Amniotic stem cell (primary cell): ENCODE results near the gene CA10.

Experiments
- DNase-seq: peaks from one replicate; lab custom pipeline; 2025; lab: John Stamatoyannopoulos, UW

Gene CA10

DNA sequence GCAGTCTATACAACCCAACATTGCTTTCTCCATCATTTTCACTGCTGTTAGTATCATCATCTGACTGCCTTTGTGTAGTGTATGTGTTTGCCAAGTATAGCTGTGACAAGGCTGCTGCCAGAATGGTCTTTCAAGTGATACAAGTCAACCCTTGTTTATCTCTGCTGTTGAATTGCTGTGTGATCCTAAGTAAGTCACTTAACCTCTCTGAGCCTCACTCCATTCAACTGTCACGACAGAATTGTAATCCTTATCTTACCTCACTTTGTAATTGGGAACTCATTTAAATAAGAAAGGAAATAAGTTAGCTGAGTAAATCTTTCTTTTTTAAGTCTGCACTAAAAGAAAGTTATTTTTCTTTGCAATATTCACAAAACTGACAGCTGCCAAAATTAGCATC lies 340.6 kb downstream of the CA10 start:
- DNase-seq: no peak

DNA sequence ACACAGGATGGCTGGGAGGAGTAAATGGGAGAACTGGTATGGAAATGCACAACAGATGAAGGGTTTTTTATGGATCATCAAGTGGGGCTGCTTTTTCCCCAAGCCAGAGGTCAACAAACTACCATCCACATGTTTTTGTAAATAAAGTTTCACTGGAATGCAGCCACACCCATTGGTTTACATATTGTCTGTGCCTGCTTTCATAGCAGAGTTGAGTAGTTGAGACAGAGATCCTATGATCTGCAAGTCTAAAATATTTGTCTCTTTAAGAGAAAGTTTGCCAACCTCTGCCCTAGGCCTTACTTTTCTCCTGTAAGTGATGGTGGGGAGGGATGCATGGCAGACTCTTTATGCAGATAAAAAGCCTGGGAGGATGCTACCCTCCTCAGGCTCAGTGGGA lies 341.4 kb downstream of the CA10 start:
- DNase-seq: no peak

DNA sequence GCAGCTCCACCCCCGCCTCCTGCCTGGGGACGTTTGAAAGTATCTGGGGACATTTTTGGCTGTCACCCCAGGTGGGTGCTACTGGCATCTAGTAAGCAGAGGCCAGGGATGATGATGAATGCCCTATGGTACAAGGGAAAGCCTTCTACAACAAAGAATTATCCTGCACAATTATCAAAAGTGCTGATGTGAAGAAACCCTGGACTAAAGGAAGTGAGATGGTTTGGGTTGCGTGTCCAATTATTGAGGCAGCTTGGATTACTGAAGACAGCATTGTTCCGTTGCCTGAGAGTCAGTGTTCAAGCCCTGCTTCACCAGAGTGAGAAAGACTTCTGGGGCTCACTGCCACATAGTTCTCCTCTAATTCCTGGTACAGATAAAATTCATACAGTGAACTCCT lies 343.4 kb downstream of the CA10 start:
- no peak for DNase-seq

DNA sequence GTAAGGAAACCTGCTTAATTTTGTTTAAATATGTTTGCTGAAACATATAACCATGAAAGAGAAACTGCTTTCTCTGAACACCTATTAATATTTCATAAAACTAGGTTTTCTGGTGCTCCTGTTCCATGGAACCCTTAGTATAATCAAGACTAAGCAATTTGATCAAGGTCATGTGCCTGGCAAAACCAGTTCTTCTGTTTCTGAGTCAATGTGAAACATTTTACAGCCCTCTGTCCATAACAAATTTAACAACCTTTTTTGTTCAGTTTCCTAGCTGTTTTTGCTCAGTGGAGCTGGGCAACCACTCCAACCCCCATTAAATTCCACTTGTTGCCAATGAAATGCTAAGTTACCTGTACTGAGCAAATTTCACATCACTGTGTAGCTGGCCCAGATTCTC lies 344.0 kb downstream of the CA10 start:
- no peak for DNase-seq

DNA sequence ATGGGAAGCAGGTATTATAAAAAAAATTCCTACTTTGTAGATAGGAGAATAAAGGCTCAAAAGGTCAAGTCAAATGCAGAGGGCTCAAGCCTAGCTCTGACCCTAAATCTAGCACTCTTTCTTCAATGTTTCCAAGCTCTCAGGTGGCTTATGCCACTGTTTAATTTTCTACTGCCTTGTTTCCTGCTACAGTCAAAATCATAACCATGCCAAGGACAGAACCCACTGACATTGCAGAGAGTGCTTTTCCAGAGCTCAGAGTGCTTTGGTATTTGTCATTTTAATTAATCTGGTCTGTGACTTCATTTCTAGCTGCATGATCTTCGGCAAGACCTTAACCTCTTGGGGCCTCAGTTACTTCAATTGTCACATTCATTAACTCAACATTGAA lies 344.7 kb downstream of the CA10 start:
- no peak for DNase-seq

DNA sequence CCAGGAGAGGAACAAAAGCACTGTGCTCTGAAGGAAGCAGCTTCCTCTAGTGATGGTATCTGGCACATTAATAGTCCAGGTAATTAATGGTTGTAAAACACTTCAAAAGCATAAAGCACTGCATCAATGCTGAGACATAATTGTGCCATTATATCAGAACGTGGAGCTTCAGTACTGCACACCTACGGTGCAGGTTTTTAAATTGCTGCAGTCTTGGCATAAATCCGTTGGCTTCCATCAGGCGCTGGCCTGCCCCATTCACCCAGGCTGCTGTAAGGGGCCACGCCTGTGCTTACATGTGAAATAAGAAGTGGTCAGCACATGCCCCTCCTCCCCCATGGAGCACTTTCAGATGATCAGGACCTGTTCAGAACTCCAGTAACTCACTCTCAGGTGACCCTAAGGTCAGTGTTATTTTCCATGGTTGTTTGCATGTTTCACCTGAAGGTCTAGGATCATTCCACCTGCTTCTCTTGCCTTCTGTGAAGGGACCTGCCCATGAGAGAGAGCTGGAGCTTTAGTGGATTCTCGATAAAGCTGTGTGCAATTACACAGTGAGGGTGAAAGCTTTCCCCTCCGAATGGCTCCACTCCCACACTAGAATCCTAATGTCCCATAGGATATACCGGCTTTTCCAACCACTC lies 345.3 kb downstream of the CA10 start:
- no peak for DNase-seq

DNA sequence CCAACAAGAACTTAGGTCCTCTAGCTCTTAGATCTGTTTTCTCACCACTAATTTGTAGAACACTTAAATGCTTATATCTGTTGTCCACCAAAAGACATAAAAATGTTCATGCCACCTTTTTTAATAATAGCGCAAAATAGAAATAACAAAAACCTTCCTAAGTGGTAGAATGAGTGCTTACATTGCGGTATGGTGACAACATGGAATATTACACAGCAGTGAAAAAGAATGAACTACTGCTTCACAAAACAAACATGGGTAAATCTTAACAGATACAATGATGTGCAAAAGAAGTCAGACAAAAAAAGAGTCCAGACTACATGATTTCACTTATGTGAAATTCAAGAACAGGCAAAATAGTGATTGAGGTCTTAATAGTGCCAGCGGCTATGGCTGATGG lies 351.1 kb downstream of the CA10 start:
- DNase-seq: no peak

DNA sequence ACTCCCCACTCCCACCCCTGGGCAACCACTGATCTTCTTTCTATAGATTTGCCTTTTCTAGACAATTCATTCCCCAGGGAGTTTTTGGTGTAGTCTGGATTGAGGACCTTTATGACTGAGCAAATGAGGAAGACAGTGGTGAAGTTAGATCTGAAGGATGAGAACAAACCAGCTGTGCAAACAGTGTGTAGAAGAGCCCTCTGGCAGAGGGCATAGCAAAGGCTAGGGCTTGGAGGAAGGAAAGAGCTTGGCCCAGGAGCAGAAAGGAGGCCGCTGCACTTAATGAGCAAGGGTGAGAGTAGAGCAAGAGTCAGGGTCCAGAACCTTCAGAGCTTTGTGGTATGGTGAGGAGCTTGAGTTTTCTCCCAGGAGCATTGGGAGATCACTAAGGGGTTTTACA lies 352.7 kb downstream of the CA10 start:
- no peak for DNase-seq

DNA sequence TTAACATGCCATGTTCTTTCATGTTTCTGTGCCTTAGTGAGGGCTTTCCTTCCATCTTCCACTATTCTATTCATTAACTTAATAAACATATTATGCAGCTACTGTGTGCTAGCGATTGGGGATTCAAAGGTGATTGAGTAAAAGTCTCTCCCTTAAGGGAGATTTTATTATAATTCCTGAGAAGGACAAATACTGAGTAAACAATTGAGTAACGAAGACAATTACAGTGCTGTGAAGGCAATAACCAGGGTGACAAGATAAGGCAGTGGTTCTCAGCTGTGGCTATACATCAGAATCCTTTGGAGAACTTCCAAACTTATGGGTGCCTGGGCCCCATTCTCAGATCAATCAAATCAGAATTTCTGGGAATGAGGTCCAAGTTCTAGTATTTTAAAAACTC lies 353.3 kb downstream of the CA10 start:
- DNase-seq: no peak

DNA sequence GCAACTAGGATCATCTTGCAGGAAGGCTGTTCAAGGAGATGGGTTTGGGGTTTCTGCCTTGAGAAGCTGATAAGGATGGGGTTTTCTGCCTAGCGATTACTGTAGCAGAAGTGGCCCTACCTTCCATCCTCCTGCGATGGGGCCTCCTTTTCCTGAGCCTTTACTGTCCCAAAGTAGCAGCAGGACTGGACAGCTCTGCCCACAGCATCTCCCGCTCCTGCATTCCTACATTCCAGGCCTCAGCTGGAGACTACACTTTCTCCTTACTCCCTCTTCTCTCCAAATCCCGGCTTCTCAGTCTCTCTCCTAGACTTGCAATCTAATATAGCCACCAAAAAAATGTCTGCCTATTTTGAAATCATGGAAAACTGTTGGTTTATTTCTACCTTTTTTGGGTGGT lies 355.4 kb downstream of the CA10 start:
- DNase-seq: no peak

DNA sequence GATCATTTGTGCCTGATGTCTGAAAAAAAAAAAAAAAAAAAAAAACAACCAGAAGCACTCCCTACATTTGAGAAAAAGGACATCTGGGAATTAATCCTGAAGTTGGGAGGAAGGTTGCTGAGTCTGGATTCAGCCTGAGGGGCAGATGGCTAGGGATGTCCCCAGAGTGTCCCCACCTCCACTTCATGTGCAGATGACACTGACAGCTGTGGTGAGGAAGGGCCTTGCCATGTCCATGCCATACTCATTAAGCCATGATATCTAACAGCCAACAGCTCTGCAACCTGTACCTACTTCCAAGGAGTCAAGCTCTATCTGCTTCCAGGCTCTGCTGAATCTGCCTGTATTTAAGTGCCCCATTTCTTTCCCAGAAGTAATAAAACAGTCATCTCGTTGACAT lies 356.0 kb downstream of the CA10 start:
- DNase-seq: no peak

DNA sequence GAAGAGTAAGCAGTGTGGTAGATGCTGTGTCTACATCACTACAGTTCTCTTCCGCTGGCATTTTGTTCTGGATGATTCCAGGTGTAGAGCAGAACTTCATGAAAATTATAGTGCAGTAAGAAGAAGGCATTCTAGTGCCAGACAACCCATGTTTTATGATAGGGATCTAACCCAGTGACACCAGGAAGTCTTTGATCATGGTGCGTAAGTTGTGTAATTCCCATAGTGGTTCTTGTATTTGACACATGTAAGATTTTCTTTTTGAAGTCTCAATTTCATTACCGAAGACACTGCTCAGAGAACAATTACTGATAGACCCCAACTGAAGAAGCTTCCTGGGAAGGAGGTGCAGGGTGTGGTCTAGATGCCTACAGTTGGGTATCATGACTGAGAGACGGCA lies 356.9 kb downstream of the CA10 start:
- DNase-seq: no peak

DNA sequence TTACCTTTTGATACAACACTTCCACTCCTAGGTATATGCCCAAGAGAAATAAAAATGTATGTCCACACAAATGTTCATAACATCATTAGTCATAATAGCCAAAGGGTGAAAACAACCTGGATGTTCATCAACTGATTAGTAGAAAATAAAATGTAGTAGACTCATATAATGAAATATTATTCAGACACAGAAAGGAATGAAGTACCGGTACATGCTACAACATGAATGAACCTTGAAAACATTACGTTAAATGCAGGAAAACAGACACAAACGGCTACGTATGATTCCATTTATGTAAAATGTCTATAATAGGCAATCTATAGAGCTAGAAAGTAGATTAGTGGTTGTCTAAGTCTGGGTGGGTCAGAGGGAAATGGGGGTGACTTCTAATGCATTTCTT lies 358.5 kb downstream of the CA10 start:
- DNase-seq: no peak

DNA sequence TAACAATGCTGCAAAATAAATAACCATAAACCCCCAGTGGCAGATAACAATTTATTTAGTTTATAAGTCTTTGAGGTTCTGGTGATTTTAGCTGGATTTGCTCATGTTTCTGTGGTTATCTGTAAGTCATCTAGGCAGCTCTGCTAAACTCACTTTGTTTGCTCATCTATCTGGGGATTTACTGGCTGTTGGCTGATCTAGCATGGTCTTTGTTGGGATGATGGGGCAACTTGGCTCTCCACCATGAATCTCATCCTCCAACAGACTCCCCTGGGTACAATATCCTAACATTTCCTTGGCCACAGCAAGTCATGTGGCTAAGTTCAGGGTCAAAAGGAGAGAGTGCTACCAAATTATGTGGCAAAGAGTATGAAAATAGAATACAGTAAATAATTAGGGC lies 359.3 kb downstream of the CA10 start:
- no peak for DNase-seq

DNA sequence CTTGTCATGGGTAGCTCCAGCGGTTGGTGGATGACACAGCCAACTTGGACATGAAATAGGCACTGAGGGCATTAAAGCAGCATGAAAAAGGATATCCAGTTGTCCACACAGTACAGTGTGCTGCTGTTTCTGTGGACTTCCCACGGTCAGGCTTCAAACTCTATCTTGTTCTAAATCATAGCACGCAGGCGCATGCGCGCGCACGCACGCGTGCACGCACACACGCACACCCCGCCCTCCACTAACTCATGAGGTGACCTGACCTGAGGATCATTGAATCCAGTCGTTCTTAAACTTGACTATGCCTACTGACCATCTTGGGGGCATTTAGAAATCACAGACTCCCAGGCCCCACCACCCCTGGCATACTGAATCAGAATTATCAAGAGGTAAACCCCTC lies 361.4 kb downstream of the CA10 start:
- no peak for DNase-seq

DNA sequence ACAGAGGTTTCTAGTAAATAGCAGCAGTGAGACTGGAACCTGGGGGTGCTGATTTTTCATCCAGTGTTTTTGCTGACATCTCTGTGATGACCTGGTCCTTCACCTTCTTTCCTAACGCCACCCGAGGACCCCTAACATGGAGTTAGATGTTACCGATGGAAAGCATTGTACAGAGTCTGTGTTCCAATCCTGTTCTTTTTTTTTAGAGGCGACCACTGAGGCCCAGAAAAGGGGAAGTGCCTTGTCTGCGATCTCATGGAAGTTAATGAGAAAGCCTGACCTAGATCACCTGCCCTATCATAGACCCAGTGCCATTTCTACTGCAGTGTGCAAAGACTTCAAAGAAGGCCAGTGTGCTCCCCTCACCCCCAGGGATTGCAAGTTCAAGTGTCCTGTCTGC lies 362.5 kb downstream of the CA10 start:
- DNase-seq: no peak

DNA sequence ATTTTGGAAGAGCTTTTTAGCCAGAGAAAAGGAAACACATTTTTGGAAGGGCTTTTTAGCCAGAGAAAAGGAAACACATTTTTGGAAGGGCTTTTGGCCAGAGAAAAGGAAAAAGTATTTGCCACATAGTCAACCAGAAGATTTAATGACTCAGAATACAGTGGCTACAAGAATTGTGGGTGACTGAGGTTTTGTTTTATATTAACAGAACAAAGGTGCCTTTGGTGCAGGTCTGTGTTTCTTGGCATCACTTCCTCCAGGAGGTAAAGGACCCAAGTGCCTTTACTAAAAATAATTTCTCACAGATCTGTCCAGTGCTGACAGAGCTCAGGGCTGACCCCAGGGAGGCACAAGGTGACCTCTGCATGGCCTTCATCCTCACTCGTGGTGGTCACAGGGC lies 363.1 kb downstream of the CA10 start:
- DNase-seq: no peak

DNA sequence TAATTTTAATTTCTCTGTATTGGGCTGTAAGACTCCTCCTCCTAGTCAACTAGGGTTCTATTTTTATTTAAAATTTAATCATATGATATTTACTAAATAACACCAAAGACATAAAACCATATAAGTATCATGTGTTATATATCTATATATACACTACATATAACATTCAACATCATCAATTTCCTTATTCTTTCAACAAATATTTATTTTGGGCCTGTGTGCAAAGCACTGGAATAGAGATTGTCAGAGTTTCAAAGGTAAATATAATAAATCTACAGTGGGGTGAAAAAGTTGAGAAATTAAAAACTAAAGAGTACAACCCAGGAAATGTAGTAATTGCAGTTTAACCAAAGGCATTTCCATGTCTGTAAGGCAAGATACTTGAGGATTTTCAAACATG lies 364.0 kb downstream of the CA10 start:
- DNase-seq: no peak

DNA sequence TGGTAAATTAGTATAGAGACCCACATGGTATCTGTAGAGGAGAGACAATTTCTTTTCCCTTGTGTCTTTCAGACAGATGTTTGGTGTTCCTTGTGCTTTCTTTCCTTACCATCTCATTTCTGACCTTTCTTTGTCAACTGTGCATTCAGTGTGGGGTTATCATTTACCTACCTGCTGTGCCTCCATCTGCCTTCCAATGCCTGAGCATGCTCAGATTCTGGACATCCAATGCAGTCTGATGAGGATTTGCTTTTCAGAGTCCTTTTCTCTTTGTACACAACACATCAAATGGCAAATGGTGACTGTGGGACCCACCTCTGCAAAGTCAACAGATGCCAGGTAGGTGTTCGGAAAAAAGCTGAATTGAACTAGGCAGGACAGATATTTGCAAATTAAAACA lies 364.8 kb downstream of the CA10 start:
- DNase-seq: no peak

DNA sequence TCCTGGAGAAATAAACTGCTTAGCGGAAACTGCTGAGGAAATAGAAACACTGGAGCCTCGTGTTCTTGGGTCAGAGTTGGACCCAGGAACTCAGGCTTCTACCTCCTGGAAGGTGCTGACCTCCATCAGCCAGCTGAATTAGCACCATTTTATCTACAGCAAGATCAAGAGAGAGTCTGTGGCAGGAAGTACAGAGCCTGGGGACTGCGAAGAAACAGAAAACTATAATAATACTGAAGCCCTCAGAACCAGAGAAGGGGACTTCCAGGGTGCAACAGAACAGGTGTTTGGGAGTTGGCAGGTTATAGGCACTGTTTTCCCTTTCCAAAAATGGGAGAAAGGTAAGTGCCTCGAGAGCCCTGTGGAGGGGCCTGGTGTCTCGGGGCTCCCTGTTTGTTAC lies 379.7 kb downstream of the CA10 start:
- no peak for DNase-seq

DNA sequence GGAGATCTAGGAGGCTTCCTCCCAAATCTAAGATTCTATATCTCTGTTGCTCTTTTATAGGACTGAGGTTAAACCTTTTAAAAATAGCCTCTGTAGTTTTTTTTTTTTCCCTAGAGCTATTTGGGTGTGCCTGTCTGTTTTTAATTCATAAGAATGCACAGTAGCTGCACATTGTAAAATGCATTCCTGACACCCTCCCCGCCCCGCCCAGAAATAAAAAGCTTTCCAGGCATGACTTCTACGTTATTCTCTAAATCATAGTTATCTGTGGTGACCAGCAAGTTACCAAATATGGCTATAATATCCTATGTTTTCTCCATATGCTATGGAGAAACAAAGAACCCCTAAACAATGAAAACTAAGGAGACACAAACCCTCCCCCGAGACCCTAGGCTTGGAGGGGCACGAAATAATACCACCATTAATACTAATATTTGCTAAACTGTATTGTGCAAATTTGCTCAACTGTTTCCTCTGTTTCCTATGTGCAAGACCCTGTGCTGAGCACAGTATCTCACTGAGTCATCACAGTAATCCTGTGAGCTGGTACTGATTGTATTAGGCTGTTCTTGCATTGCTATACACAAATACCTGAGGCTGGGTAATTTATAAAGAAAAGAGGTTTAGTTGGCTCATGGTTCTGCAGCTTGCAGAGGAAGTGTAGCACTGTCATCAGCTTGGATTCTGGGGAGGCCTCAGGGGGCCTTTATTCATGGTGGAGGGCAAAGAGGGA lies 388.3 kb downstream of the CA10 start:
- no peak for DNase-seq

DNA sequence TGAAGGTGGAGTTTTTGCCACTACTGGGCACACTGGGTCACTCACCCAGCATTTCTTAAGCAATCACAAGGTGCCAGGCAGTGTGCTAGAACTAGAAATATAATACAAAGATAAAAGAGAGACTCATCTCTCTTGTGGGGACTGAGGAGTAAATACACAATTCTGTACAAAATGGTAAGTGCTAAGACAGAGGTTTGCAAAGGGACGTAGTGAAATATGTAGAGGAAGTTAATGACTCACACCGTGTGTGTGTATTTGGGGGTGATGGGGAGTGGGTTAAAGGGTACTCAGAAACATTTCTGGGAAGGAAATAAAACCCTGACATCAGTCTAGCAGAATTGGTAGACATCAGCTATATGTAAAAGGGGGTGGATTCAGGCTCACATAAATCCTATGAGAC lies 389.3 kb downstream of the CA10 start:
- no peak for DNase-seq

DNA sequence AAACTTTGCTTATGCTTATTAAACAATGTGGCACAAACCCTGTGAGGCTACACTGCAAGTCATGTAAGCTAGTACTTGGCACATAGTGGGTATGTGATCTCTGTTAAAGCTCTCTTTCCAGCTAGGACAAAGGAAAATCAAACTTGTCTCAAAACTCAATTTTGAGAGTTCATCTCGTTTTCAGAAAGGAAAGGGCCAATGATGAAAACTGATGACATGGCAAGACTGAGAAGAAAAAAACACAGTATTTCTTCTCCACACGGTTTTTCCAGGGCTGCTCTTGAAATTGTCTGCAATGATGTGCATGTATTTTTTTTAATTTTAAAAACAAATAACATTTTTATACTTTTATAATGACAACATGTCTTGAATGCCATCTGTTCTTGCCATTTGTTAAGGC lies 389.8 kb downstream of the CA10 start:
- DNase-seq: no peak

DNA sequence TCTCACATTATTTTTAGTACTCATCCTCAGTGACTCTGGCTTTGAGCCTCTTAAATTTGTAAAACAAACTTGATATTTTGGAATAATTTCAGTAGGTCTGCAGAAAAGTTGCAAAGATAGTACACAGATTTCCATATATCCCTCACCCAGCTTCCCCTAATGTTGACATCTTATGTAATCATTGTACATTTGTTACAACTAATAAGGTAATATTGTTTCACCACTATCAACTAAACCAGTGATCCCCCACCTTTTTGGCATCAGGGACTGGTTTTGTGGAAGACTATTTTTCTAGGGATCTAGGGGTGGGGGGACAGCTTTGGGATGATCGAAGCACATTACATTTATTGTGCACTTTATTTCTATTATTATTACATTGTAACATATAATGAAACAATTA lies 391.2 kb downstream of the CA10 start:
- no peak for DNase-seq
